HCT116 (cell line): ENCODE measurements around the gene TMEM121B. TPM values are rescaled to one million over a fixed set of nuclear protein-coding genes. Genes with fewer than 3 reads are reported as not detected.

Source experiments
- ATAC-seq: fragments of 200-7000 bp; cut with Tn5 transposase; 2 replicates; pipeline ENCODE4 v1.9.1; 2020; ENCODE audit warnings: mild to moderate bottlenecking, moderate library complexity
- BruUV-seq: library from RNA; stranded (reverse); fragments of 400-500 nt; replicated peaks from 2 replicates; lab custom pipeline; 2021; lab: Mats Ljungman, UMichigan
- CTCF ChIA-PET: fragments of 300-600 bp; sonication (Branson Sonifier 250); formaldehyde crosslinking; loops from one replicate; lab custom pipeline; 2021; ENCODE audit warnings: antibody characterized with exemption; lab: Charles Lee
- POLR2A ChIA-PET: fragments of 300-600, 350-600 bp; sonication (Branson Sonifier 250); formaldehyde crosslinking; loops from one replicate; lab custom pipeline; 2021; ENCODE audit warnings: antibody characterized with exemption; lab: Charles Lee
- RAD21 ChIA-PET, 2 experiments: fragments of 300-600 bp; sonication (Branson Sonifier 250); formaldehyde crosslinking; loops; one replicate each; lab custom pipeline; 2023; ENCODE audit warnings: low total read pairs in 2 of 2; ENCODE audit not compliant: uncharacterized antibody in 2 of 2, unreplicated experiment in 2 of 2, low non-redundant PET in 1 of 2; lab: Charles Lee
- DNase-seq: peaks from one replicate; pipeline ENCODE4 v3.0.0-alpha.2; 2010; ENCODE audit warnings: low read depth, low spot score
- H2AFZ ChIP-seq: fragments of 200-600 bp; shearing (Covaris generic), sonication (generic); 2 replicates; pipeline ENCODE4 v1.6.1; 2017; ENCODE audit warnings: low read depth, mixed run types, mixed read lengths, antibody characterized with exemption, low read length; ENCODE audit not compliant: poor library complexity, severe bottlenecking
- H3K27ac ChIP-seq: 2 replicates; pipeline ENCODE4 v1.5.1; 2012; ENCODE audit warnings: low read depth, low read length
- H3K27me3 ChIP-seq: fragments of 200-600 bp; sonication (generic); 2 replicates; pipeline ENCODE4 v1.6.1; 2016; ENCODE audit warnings: mixed run types, low read length, mixed read lengths; ENCODE audit not compliant: insufficient read depth
- H3K36me3 ChIP-seq, 2 experiments: fragments of 200-500 bp in 1 of 2; fragments of 200-600 bp in 1 of 2; sonication (Bioruptor generic) in 1 of 2; sonication (generic) in 1 of 2; 2 replicates each; pipeline versions ENCODE4 v1.5.1 to v1.6.1; 2014 to 2016; ENCODE audit warnings: low read length in 2 of 2, inconsistent platforms in 1 of 2, mixed read lengths in 1 of 2, mixed run types in 1 of 2; ENCODE audit not compliant: insufficient read depth in 2 of 2, control insufficient read depth in 1 of 2
- H3K4me1 ChIP-seq, 2 experiments: fragments of 200-600 bp in 1 of 2; sonication (generic) in 1 of 2; 2 replicates each; pipeline versions ENCODE4 v1.5.1 to v1.6.1; 2012 to 2017; ENCODE audit warnings: low read length in 2 of 2, inconsistent platforms in 1 of 2, mild to moderate bottlenecking in 1 of 2, mixed read lengths in 1 of 2, mixed run types in 1 of 2, moderate library complexity in 1 of 2; ENCODE audit not compliant: insufficient read depth in 2 of 2, control insufficient read depth in 1 of 2
- H3K4me2 ChIP-seq: fragments of 200-600 bp; sonication (generic); 2 replicates; pipeline ENCODE4 v1.6.1; 2017; ENCODE audit warnings: mixed run types, low read length, mixed read lengths
- H3K4me3 ChIP-seq, 2 experiments: fragments of 200-600 bp in 1 of 2; sonication (generic) in 1 of 2; replicated peaks in 1 of 2; 2 replicates each; pipeline ENCODE4 v1.5.1; 2011 to 2016; ENCODE audit warnings: low read length in 2 of 2, control low read depth in 1 of 2, low read depth in 1 of 2, mild to moderate bottlenecking in 1 of 2, mixed read lengths in 1 of 2, mixed run types in 1 of 2
- H3K79me2 ChIP-seq: fragments of 200-600 bp; sonication (generic); 2 replicates; pipeline ENCODE4 v1.6.1; 2017; ENCODE audit warnings: mild to moderate bottlenecking, mixed run types, low read length, moderate library complexity, mixed read lengths; ENCODE audit not compliant: insufficient read depth
- H3K9ac ChIP-seq: fragments of 200-600 bp; sonication (generic); 2 replicates; pipeline ENCODE4 v1.6.1; 2016; ENCODE audit warnings: low read length, mixed read lengths
- H3K9me2 ChIP-seq: fragments of 200-600 bp; sonication (generic), shearing (Covaris generic); 2 replicates; pipeline ENCODE4 v1.6.1; 2017; ENCODE audit warnings: mixed run types, mild to moderate bottlenecking, moderate library complexity; ENCODE audit not compliant: insufficient read depth
- H3K9me3 ChIP-seq, 2 experiments: fragments of 200-500 bp in 1 of 2; fragments of 200-600 bp in 1 of 2; sonication (Bioruptor generic) in 1 of 2; sonication (generic) in 1 of 2; 2 replicates each; pipeline ENCODE4 v1.6.1; 2014 to 2017; ENCODE audit warnings: low read length in 2 of 2, mixed read lengths in 2 of 2, inconsistent platforms in 1 of 2, low read depth in 1 of 2, mild to moderate bottlenecking in 1 of 2, mixed run types in 1 of 2, moderate library complexity in 1 of 2; ENCODE audit not compliant: control insufficient read depth in 1 of 2, insufficient read depth in 1 of 2
- H4K20me1 ChIP-seq: fragments of 200-600 bp; sonication (generic), shearing (Covaris generic); 2 replicates; pipeline ENCODE4 v1.6.1; 2017; ENCODE audit warnings: mixed run types, mild to moderate bottlenecking, moderate library complexity; ENCODE audit not compliant: insufficient read depth
- ATF3 ChIP-seq: IDR thresholded peaks from 2 replicates; pipeline ENCODE4 v1.6.1; 2012
- CBX3 ChIP-seq: IDR thresholded peaks from 2 replicates; pipeline ENCODE4 v1.6.1; 2012; ENCODE audit warnings: low read depth
- CTCF ChIP-seq, 3 experiments: fragments of 200-600 bp in 1 of 3; sonication (generic) in 1 of 3; IDR thresholded peaks in 2 of 3; conservative IDR thresholded peaks in 1 of 3; 2 replicates each; pipeline ENCODE4 v1.5.1; 2012 to 2017; ENCODE audit warnings: low read depth in 2 of 3, low read length in 2 of 3, antibody characterized with exemption in 1 of 3, borderline replicate concordance in 1 of 3, control low read depth in 1 of 3, mild to moderate bottlenecking in 1 of 3, mixed read lengths in 1 of 3, mixed run types in 1 of 3, moderate library complexity in 1 of 3; ENCODE audit not compliant: insufficient read depth in 1 of 3
- EGR1 ChIP-seq: IDR thresholded peaks from 2 replicates; pipeline ENCODE4 v1.6.1; 2012; ENCODE audit warnings: low read depth
- ELF1 ChIP-seq: IDR thresholded peaks from 2 replicates; pipeline ENCODE4 v1.6.1; 2012; ENCODE audit warnings: low read depth, borderline replicate concordance
- EZH2 ChIP-seq: fragments of 200-600 bp; sonication (generic); IDR thresholded peaks from 2 replicates; pipeline ENCODE4 v1.6.1; 2017; ENCODE audit warnings: antibody characterized with exemption, mixed run types
- EZH2phosphoT487 ChIP-seq: fragments of 200-600 bp; IDR thresholded peaks from 2 replicates; pipeline ENCODE4 v1.6.1; 2018; ENCODE audit warnings: antibody characterized with exemption, borderline replicate concordance
- FOSL1 ChIP-seq: IDR thresholded peaks from 2 replicates; pipeline ENCODE4 v1.6.1; 2012; ENCODE audit warnings: low read depth
- JUND ChIP-seq: IDR thresholded peaks from 2 replicates; pipeline ENCODE4 v1.6.1; 2012
- MAX ChIP-seq: IDR thresholded peaks from 2 replicates; pipeline ENCODE4 v1.6.1; 2012
- POLR2A ChIP-seq: IDR thresholded peaks from 2 replicates; pipeline ENCODE4 v1.7.0; 2011; ENCODE audit warnings: borderline replicate concordance; ENCODE audit not compliant: insufficient read depth, insufficient read length; ENCODE audit errors: extremely low read depth
- POLR2AphosphoS5 ChIP-seq: IDR thresholded peaks from 2 replicates; pipeline ENCODE4 v1.6.1; 2011; ENCODE audit warnings: mild to moderate bottlenecking, low read depth, low read length, moderate library complexity
- RAD21 ChIP-seq: IDR thresholded peaks from 2 replicates; pipeline ENCODE4 v1.6.1; 2012; ENCODE audit warnings: low read depth, mild to moderate bottlenecking
- SIN3A ChIP-seq: IDR thresholded peaks from 2 replicates; pipeline ENCODE4 v1.6.1; 2012; ENCODE audit warnings: low read depth
- SP1 ChIP-seq: IDR thresholded peaks from 2 replicates; pipeline ENCODE4 v1.6.1; 2012; ENCODE audit warnings: low read depth
- TCF7L2 ChIP-seq: IDR thresholded peaks from 2 replicates; pipeline ENCODE4 v1.7.0; 2011; ENCODE audit warnings: borderline replicate concordance, inconsistent platforms; ENCODE audit not compliant: insufficient read depth, insufficient read length; ENCODE audit errors: extremely low read depth
- YY1 ChIP-seq: IDR thresholded peaks from 2 replicates; pipeline ENCODE4 v1.6.1; 2011; ENCODE audit warnings: low read length, low read depth, moderate library complexity, mild to moderate bottlenecking; ENCODE audit not compliant: insufficient replicate concordance; ENCODE audit errors: extremely low read depth
- ZBTB33 ChIP-seq: IDR thresholded peaks from 2 replicates; pipeline ENCODE4 v1.6.1; 2011; ENCODE audit warnings: mild to moderate bottlenecking, low read length, moderate library complexity; ENCODE audit not compliant: insufficient replicate concordance; ENCODE audit errors: extremely low read depth
- ZNF274 ChIP-seq: fragments of 200-500 bp; sonication (Bioruptor generic); IDR thresholded peaks from 2 replicates; pipeline ENCODE4 v1.6.1; 2014; ENCODE audit warnings: mild to moderate bottlenecking, low read depth, low read length, inconsistent platforms
- intact Hi-C: fragments of 100-400 bp; cut with micrococcal nuclease; formaldehyde crosslinking; loops from 2 replicates; pipeline ENCODE4 v1.10.0; 2022
- total RNA-seq: library from RNA; stranded (reverse); gene quantifications from one replicate; pipeline ENCODE4 v1.2.1, GENCODE V29; 2021; ENCODE audit not compliant: unreplicated experiment
- TF ChIP-seq, protein P1 (sequence below): IDR thresholded peaks from 2 replicates; pipeline ENCODE4 v1.6.1; 2012; ENCODE audit warnings: low read depth

The TMEM121B gene
- total RNA-seq, 1 experiment from 2014 or later, result 0.57 TPM

- CTCF ChIA-PET, result no interaction called here
- TF ChIP-seq SIN3A (no peak), TCF7L2 (no peak), CBX3 (no peak), ZBTB33 (no peak), EGR1 (no peak), EZH2phosphoT487 (no peak), SP1 (no peak), CTCF (IDR thresholded peaks at IDR 0.05 in 2 of 3, conservative IDR thresholded peaks at IDR 0.05 in 1 of 3; ENCODE audit: borderline replicate concordance in 1 of 3, insufficient read depth in 1 of 3, low read depth in 2 of 3, low read length in 2 of 3) (no peak), EZH2 (no peak), POLR2AphosphoS5 (no peak), POLR2A (no peak), YY1 (no peak), RAD21 (no peak), ELF1 (no peak), MAX (no peak), JUND (no peak), FOSL1 (no peak), ATF3 (no peak), ZNF274 (no peak)
- TF ChIP-seq, protein P1, sequence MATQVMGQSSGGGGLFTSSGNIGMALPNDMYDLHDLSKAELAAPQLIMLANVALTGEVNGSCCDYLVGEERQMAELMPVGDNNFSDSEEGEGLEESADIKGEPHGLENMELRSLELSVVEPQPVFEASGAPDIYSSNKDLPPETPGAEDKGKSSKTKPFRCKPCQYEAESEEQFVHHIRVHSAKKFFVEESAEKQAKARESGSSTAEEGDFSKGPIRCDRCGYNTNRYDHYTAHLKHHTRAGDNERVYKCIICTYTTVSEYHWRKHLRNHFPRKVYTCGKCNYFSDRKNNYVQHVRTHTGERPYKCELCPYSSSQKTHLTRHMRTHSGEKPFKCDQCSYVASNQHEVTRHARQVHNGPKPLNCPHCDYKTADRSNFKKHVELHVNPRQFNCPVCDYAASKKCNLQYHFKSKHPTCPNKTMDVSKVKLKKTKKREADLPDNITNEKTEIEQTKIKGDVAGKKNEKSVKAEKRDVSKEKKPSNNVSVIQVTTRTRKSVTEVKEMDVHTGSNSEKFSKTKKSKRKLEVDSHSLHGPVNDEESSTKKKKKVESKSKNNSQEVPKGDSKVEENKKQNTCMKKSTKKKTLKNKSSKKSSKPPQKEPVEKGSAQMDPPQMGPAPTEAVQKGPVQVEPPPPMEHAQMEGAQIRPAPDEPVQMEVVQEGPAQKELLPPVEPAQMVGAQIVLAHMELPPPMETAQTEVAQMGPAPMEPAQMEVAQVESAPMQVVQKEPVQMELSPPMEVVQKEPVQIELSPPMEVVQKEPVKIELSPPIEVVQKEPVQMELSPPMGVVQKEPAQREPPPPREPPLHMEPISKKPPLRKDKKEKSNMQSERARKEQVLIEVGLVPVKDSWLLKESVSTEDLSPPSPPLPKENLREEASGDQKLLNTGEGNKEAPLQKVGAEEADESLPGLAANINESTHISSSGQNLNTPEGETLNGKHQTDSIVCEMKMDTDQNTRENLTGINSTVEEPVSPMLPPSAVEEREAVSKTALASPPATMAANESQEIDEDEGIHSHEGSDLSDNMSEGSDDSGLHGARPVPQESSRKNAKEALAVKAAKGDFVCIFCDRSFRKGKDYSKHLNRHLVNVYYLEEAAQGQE, result no peak
- Histone ChIP-seq H3K27me3 (no peaks in the 10 kb centered on the region), H3K4me2 (no peak overlapping the region), H3K27ac (no peak overlapping the region), H3K9me3 (no peaks in the 10 kb centered on the region), H3K79me2 (no peaks in the 10 kb centered on the region), H2AFZ (no peak overlapping the region), H4K20me1 (no peaks in the 10 kb centered on the region), H3K9ac (no peak overlapping the region), H3K36me3 (no peaks in the 10 kb centered on the region), H3K4me1 (no peaks in the 10 kb centered on the region), H3K9me2 (no peaks in the 10 kb centered on the region), H3K4me3 (no peak overlapping the region)
- no peak for DNase-seq
- POLR2A ChIA-PET, result no interaction called here
- intact Hi-C loops, result no loop called here
- no peak for ATAC-seq
- BruUV-seq, result no TSS peak
- RAD21 ChIA-PET, result no interaction called here
Measured at GRCh38 chr22:17118342-17118741, 2.8 kb downstream of the TMEM121B start.
